IPS DF 19.7 (cell line): ENCODE results near the gene SH2D4B.

Experiments
- DNase-seq: peaks from one replicate; pipeline ENCODE4 v3.0.0-alpha.2; 2013; ENCODE audit warnings: low read depth, low spot score

The SH2D4B gene

DNA sequence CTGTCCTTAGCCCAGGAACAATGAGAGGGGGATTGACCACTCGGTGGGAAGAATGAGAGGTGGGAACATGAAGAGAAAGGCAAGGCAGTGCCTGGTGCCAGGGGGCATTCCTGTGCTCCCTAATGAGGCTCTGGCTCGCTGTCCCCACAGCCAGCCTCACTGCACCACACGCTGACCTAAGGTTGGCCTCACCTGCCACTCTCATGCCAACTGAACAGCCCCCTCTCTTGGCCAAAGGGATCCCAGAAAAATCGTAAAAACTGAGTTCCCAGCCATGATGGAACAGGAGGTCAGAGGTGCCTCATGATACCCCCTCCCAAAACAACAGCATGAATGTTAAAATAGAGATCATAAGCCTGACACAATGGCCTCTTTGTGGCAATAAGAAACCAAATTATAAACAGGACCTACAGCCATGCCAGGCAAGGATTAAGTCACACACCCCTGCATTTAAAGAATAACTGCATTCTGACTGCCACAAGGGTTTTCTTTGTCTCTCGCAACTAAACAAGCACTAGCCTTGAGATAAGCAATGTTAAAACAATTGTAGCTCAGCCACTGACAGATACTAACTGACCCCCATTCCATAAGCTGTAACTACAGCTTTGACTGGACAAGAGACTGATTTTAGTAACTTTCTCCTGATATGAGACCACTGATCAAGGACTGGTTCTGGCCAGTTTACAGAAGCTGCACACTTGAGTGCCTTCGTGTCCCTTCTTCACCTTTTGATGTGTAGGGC, 149.2 kb downstream of the SH2D4B start:
- no peak for DNase-seq

DNA sequence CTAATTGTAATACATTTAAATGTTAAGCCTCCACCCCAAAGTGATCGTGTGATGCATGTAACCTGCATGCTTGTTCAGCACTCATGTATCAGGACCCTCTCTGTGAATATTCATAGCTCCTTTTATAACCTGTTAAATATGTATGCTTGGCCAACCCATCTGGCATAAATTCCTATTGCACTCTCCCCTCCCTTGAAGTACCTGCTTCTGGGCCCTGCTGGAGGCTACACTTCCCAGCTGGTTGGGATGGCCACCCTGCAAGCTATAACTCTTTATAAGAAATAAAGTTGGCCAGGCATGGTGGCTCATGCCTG, 149.7 kb downstream of the SH2D4B start:
- DNase-seq: no peak

DNA sequence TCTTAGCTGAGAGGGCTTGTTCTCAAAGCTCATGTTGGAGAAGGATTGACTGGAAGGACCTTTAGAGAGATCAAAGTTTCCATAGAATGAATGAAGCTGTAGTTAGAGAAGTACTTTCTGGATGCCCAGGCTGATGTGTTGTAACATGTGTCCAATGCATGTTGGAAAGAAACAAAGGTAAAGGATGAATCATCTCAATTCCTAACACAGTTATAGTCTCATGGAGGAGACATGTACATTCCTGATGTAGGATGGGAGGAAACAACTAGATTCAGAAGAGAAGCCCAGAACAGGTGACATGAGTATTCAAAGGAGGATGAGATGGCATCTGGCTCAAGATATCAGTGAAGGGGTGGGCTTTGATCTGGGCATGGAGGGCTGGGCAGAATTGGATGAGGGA, 152.7 kb downstream of the SH2D4B start:
- no peak for DNase-seq

DNA sequence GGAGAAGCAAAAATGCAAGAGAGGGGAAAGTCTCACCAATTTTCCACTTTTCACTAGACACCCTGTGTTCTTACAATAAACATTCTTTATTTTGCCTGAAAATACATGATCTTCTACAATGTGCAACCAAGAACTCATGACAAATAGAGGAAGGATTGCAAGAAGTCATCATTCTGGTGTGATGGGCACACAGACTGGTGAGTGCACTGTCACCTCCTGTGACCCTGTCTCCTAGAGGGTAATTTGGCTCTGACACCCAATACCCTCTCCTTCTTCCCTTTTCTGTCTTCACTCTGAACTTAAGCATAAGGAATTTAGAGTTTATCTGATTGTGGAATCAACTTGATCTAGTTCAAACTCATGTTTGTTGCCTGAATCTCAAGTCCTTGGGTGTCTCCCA, 153.7 kb downstream of the SH2D4B start:
- DNase-seq: no peak

DNA sequence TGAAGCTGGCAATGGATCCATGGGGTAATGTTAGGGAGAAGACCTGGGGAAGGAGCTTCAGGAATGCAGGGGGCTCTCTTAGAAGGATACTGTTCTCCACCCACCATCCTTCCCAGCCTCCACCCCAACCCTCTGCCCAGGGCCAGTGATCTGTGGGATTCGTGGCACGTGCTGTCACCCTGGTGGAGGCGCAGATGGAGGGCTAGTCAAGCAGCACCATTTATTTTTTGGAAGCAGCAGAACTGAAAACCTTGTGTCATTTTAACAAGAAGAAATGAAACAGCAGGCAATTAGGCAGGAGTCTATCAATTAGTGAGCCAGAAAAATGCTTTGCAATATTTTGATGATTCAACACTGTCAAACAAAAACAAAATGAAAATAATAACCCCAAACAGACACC, 155.9 kb downstream of the SH2D4B start:
- DNase-seq: no peak

DNA sequence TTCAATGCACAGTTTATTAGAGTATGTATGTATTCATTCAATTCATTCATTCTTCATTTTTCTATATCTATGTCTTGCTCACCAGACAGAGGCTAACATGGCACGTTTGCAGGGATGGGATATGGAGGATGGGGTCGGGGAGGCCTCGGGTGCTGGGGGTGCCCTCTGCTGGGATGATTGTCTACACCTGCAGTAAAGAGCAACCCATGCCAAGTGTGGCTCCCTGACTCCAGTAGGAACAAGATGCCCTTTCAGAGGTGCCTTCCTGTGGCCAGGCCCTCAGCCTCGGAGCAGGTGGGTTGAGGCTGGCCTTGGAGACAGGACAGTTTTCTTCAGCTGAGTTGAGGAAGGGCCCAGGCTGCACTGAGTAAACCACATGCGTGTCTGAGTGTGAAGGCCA, 157.2 kb downstream of the SH2D4B start:
- no peak for DNase-seq
